Measurements from ENCODE around the gene LEKR1. TPM values are rescaled to one million over a fixed set of nuclear protein-coding genes. Genes with fewer than 3 reads are reported as not detected.
"Not testable (repeated sequence)": the region's sequence is repeated elsewhere in the genome, so short reads cannot be mapped to it uniquely, and the experiment has no call there.

The LEKR1 gene
- total RNA-seq, 1 donor from 2014 or later, result not detected

DNA sequence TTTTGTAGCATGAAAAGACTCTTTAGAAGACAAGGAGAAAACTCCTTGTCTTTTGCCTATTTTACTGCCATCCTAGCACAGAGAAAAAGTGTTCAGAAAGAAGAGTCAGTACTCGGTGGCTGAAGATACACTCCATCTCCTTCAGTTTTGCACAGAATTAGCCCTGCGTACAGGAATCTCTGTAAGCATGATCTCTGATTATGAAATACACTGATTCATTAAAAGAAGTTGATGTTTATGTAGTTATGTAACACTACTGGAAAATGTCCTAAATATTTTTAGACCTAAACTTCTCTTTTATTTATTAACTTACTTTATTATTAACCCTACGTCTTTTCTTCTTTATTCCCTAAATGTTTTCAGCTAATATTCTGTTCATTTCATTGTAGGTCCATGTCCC, 138.4 kb downstream of the LEKR1 start:
- Histone ChIP-seq H3K36me3 (no peaks in the 10 kb centered on the region), H3K4me3 (no peak overlapping the region), H3K9me3 (no peaks in the 10 kb centered on the region), H3K27me3 (no peaks in the 10 kb centered on the region), H3K4me1 (no peaks in the 10 kb centered on the region), H3K27ac (no peak overlapping the region)
- TF ChIP-seq, protein P1, sequence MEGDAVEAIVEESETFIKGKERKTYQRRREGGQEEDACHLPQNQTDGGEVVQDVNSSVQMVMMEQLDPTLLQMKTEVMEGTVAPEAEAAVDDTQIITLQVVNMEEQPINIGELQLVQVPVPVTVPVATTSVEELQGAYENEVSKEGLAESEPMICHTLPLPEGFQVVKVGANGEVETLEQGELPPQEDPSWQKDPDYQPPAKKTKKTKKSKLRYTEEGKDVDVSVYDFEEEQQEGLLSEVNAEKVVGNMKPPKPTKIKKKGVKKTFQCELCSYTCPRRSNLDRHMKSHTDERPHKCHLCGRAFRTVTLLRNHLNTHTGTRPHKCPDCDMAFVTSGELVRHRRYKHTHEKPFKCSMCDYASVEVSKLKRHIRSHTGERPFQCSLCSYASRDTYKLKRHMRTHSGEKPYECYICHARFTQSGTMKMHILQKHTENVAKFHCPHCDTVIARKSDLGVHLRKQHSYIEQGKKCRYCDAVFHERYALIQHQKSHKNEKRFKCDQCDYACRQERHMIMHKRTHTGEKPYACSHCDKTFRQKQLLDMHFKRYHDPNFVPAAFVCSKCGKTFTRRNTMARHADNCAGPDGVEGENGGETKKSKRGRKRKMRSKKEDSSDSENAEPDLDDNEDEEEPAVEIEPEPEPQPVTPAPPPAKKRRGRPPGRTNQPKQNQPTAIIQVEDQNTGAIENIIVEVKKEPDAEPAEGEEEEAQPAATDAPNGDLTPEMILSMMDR (IDR thresholded peaks at IDR 0.05), result no peak
- no peak for DNase-seq (ENCODE audit: low spot score in 2 of 2)
- intact Hi-C loops (cut with DNase I), result no loop called here

DNA sequence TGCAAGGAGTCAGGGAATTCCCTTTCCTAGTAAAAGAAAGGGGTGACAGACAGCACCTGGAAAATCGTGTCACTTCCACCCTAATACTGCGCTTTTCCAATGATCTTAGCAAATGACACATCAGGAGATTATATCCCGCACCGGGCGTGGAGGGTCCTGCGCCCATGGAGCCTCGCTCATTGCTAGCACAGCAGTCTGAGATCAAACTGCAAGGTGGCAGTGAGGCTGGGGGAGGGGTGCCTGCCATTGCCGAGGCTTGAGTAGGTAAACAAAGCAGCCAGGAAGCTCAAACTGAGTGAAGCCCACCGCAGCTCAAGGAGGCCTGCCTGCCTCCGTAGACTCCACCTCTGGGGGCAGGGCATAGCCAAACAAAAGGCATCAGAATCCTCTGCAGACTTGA, 140.2 kb downstream of the LEKR1 start:
- H3K27ac ChIP-seq; intact Hi-C loops (cut with DNase I); H3K36me3 ChIP-seq; H3K4me1 ChIP-seq; H3K27me3 ChIP-seq; H3K9me3 ChIP-seq; H3K4me3 ChIP-seq; DNase-seq (ENCODE audit: low spot score in 2 of 2): not testable (repeated sequence)

DNA sequence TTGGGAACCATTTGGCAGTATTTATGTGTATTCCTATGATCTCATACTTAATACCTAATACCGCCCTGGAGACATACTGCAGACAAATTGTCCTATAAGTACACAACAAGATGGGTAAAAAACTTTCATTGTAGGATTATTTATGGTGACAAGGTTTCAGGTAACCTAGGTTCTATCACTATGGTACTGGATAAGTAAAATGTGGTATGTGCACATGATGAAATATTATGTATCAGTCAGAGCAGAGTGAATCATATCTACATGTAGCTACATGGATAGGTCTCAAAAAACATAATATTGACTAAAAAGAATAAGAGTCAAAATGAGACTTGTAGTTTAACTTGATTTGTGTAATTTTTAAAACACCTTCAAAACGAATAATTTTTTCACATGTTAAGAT, 147.8 kb downstream of the LEKR1 start:
- TF ChIP-seq, protein P1 (IDR thresholded peaks at IDR 0.05), result no peak
- Histone ChIP-seq H3K27ac (no peak overlapping the region), H3K4me1 (no peaks in the 10 kb centered on the region), H3K4me3 (no peak overlapping the region), H3K27me3 (no peaks in the 10 kb centered on the region), H3K36me3 (no peaks in the 10 kb centered on the region), H3K9me3 (no peaks in the 10 kb centered on the region)
- no peak for DNase-seq (ENCODE audit: low spot score in 2 of 2)
- intact Hi-C loops (cut with DNase I), result no loop called here

DNA sequence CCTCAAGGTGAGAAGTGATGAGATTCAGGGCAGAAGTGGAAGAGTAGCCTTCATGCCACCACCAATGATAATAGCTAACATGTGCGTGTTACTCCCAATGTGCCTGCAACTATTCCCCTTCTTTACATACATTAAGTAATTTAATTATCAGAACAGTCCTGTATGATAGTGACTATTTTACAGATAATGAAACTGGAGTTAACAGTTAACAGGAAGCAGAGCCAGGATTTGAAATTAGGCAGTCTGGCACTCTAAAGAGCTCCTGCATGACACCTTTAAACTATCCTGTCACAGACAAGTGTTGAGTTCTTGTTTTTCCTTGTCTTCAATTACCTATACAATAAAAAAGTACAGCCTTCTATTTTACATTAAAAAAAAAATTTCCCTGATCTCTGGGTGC, 148.8 kb downstream of the LEKR1 start:
- Histone ChIP-seq H3K4me1 (no peaks in the 10 kb centered on the region), H3K9me3 (no peaks in the 10 kb centered on the region), H3K27me3 (no peaks in the 10 kb centered on the region), H3K4me3 (no peak overlapping the region), H3K27ac (no peak overlapping the region), H3K36me3 (no peaks in the 10 kb centered on the region)
- intact Hi-C loops (cut with DNase I), result no loop called here
- TF ChIP-seq, protein P1 (IDR thresholded peaks at IDR 0.05), result no peak
- DNase-seq (ENCODE audit: low spot score in 2 of 2), result no peak

DNA sequence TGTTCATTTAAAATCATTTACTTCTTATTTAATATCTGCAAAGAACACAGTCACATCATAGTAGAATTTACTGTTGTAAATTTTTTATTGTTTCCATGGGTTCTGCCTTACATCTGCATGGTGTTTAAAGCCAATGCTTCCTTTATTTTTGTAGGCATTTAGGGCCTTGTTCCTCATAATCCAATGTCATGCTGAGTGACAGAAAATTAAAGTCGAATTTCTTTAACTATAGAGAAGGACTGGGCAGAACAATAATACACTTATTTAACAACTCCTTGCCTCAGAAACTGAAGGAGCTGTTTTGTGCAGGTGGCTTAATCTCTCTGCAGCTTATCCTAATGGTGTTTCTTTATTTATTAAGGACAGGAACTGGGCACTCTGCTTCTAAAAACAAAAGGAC, 149.6 kb downstream of the LEKR1 start:
- Histone ChIP-seq H3K36me3 (no peaks in the 10 kb centered on the region), H3K4me1 (no peaks in the 10 kb centered on the region), H3K9me3 (no peaks in the 10 kb centered on the region), H3K27me3 (no peaks in the 10 kb centered on the region), H3K4me3 (no peak overlapping the region), H3K27ac (no peak overlapping the region)
- TF ChIP-seq, protein P1 (IDR thresholded peaks at IDR 0.05), result no peak
- intact Hi-C loops (cut with DNase I), result no loop called here
- no peak for DNase-seq (ENCODE audit: low spot score in 2 of 2)

DNA sequence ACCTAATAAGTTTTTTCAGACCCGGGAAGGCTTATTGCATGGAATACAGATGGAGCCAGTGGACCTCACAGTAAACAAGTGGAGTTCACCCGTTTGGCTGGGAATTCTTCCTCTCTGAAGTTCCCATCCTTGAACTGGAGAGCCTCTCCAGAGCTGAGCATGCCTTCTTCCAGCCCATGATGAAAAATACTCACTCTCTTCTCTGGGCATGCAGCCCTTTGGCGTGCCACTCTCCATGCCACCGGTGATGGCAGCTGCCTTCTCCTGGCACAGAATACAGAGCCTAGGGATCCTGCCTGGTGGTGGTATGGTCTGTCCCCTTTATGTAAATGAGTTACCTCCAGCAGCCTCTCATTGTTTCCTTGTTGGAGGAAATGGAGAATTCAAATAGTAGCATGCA, 150.8 kb downstream of the LEKR1 start:
- Histone ChIP-seq H3K4me3 (no peak overlapping the region), H3K4me1 (no peaks in the 10 kb centered on the region), H3K9me3 (no peaks in the 10 kb centered on the region), H3K27ac (no peak overlapping the region), H3K27me3 (no peaks in the 10 kb centered on the region), H3K36me3 (no peaks in the 10 kb centered on the region)
- no peak for DNase-seq (ENCODE audit: low spot score in 2 of 2)
- intact Hi-C loops (cut with DNase I), result no loop called here
- TF ChIP-seq, protein P1 (IDR thresholded peaks at IDR 0.05), result no peak
